ACHN (cell line): ENCODE results near the gene SF3A1.

ENCODE experiments used
- DNase-seq: peaks from one replicate; pipeline ENCODE4 v3.0.0-alpha.2; 2015
- in situ Hi-C: cut with HindIII; loops from 2 replicates; pipeline ENCODE4 v1.10.0; 2017; ENCODE audit warnings: low sequenced_read_pairs, low pct_ligation_motif_present, low pct_unique_long_range_greater_than_20kb

The SF3A1 gene

DNA sequence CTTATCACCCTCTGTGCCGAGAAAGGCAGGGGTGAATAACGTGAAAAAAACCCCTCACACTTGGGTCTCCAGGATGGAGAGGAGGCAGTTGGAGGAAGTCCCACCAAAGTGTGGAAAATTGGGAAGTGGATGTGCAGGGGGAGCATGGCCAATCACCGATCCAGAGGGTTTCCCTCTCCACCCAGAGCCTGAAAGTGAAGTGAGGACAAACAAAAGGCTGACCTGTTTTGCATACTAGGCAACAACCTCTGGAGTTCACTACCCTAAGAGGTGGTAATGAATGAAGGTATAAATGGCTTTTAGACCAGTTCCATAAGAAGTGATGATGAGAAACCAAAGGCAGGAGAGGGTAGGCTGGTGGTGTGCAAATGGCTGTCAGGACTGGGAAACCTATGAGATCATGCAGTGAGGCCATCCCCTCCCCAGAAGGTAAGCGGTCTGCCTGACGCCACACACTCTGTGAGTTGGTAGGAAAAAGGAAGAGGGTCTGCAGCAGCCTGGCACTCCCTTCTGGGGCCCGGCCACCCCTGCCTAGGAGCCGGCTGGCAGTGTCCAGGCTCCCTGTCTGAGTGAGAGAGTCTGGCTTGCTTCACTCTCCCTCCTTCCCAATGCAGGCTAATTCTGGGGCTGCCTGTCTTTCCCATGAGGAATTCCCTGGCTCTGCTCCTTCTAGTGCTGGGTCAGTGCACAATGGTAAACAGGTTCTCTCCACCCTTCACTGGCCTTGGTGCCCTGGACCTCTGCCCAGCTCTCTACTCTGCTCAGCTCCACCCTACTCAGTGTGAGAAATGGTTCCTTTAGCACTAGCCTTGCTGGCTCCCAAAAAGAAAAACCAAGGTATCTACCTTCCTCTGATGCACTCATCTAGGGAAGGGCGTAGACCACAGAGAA is 45.6 kb downstream of the SF3A1 start:
- DNase-seq: peak; percentile 90

DNA sequence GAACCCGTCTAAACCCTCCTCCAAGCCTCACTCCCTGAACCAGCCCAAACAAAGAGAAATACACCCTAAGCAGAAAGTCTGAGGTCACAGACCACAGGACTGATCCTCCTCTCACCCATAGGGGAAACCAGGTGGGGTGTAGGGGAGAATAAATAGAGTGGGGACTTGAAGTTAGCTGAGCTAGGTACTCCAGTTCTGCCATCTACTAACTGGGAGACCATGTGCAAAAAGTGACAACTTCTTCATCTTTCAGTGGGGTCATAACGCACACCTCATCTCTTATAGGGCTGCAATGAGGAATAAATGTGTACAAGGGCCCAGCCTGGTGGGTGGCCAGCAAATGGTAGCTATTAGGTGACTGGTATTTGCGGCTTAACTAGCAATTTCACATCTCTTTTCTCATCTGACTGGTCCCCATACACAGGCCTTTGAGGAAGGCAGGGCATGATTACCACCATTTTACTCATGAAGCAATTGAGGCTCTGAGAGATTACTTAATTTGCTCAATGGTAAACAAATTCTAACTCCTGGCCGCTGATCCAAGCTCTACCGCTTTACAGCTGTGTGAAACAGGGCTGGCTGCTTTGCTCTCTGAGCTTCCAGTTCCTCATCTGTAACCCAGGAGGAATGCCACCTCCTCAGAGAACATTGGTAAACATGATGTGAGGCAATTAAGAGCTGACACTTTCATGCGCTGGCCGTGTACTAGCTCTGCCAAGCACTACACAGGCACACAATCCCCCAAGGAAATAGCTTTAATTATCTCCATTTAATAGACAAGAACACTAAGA is 46.5 kb downstream of the SF3A1 start:
- in situ Hi-C loops: no loop called here
- no peak for DNase-seq

More for the DNA sequence above, 45.6 kb downstream of the SF3A1 start:
- in situ Hi-C loops: no loop called here

DNA sequence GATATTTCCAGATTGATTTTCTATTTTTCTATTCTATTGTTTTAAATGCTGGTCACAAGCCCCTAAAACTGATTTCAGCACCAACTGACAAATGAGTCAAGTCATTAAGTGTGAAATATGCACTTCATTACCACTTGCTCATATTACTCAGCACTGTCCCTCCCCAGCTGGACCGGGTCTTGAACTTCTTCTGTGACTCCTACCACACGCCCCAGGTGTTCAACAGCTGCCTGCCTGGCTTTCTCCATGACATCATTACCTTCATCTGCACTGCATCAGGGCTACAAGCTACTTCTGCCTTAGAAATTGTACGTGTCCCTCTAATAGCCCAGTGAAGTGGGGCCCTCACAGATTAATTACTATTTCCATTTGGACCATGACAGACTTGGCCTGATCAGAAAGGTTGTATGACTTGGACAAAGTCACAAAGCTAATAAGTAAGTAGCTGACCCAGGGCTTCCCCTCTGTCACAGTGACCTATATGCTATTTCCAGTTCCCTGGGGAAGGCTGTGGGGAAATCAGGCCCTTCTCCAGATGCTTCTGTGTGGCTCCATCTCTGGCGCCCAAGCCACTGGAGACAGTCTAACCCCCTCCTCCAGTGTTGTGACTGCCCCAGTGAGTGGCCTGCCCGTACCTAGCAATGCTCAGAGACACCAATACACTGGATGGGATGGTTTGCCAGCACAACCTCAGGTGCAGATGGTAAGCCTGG is 48.0 kb downstream of the SF3A1 start:
- DNase-seq: no peak
- in situ Hi-C loops: no loop called here

DNA sequence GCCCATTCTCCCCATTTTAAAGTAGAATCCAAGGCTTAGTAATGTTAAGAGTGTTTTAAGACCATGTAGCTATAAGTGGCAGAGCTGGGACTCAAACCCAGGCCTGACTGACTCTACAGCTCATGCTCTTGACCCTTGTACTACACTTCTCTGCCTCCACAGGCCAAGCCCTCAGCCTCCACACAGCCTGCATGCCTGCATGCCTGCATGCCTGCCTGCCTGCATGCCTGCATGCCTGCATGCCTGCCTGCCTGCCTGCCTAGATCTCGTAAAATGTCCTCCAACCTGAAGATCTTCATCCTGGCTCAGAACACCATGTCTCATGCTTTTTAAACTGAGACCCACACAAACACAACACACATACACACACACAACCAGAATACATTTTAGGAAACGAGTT is 48.6 kb downstream of the SF3A1 start:
- DNase-seq: no peak
- in situ Hi-C loops: no loop called here

DNA sequence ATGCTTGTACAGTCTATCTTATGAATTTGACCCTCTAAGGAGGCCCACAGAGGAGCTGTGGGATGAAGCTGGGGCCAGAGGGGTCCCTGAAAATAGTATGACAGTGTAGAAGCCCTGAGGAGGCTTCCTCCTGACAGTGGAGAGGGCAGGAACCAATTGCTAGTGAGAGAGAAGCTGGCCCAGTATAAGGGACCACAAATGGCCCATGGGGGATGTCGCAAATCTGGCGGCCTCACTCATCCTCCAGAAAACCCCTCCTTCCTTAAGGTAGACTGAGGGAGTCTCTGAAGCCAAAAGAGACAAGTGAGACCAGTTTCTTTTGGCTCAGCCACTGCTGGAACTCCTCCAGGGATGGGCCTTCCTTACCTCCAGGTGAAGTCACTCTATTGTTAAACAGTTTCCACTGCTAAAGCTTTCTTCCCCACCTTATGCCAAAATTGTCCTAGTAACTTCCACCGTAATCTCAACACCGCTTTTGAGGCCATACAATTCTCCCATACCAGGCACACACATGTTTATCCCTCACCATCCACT is 49.6 kb downstream of the SF3A1 start:
- no peak for DNase-seq
- in situ Hi-C loops: no loop called here

DNA sequence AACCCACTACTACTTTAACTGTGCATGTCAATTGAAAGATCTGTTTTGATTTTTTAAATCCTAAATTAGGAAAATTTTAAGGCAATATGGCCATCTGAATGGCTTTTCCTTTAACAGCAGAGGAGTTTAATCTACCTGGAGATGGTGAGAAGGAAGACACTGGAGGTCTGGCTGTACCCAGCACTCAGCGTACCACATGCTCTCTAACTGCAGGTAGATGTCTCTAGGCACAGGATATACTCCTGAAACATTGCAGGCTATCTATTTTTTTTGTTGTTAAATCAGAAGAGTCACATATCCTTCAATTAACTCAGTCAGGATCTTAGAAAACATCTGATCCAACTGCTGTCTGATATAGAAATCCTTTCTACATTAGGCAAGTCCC is 50.1 kb downstream of the SF3A1 start:
- in situ Hi-C loops: no loop called here
- DNase-seq: no peak

DNA sequence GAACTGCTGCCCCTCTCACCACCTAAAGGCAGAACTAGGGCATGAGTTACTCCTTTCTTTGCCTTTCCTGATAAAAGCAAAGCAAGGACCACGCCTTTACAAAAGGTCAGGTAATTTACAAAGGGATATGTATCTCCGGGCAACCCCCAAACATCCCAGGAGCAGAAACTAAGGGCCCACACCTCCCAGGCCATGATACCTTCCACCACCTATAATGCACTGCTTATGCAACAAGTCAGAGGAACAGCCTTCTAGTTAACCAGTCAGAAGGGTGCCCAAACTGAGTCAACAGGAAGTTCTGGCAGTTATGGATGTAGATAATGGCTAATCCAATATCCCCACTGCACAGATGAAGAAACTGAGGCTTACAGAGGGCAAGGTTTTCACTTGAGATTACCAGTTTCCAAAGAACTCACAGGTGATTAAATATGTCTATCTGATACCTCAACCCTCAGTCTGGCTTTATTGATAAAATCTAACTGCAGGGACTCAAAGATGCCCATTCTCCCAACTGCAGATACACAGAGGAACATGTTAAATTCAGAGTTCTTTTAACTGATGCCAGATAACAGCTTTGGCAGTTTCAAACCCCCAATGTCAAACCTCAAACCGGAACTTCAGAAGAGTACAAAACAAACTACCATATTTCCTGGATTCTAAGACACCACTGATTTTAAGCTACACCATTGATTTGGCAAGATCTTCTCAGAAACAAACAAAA is 50.6 kb downstream of the SF3A1 start:
- in situ Hi-C loops: no loop called here
- DNase-seq: peak; percentile 25

DNA sequence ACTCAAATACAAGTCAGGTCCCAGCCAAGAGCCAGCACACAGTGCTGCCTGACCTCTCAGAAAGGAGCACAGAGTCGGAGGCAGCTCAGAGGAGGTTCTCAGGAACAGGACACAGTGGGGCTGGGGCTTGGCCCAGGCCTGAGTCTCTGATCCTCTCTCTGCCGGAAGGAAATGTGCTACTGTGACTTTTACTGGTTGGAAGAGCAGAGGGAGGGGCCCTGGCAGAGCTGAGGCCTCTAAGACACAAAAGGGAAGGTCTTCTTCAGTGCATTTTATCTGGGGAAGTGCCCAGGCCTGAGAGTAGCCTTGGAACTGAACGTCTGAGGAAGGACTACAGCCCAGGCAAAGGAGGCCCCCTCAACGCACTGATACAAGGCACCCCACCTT is 51.2 kb downstream of the SF3A1 start:
- no peak for DNase-seq
- in situ Hi-C loops: no loop called here

DNA sequence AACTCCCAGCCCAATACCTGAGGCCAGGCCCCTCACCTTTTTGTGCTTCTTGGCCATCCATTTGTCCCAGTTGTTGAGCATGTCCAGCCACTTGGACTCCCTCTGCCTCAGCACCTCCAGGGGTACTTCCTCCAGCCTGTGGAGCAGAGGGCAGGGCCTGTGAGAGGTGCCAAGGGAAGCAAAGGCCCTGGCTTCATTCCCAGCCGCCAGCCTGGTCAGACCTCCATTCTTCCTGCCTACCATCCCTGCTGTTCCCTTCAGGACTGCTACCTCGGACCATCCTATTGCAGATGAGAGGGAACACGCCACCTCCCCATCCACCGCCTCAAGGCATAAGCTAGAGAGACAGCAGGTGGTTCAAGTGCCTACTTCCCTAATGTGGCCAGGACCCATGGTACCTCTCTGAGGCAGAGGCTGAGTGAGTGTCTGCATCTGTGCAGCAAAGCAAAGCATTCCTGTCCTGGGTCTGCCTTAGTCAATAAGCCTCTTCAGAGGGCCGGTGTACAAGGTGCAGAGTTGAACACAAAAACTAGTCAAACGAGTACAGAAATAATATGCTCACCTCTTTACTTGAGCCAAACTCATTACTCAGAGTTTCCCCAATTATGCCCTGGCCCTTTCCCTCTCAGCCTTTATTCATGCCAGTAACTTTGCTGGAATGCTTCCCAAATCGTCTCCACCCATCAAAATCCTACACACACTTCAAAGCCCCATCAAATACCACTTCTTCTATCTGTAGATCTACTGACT is 52.0 kb downstream of the SF3A1 start:
- DNase-seq: no peak
- in situ Hi-C loops: no loop called here

DNA sequence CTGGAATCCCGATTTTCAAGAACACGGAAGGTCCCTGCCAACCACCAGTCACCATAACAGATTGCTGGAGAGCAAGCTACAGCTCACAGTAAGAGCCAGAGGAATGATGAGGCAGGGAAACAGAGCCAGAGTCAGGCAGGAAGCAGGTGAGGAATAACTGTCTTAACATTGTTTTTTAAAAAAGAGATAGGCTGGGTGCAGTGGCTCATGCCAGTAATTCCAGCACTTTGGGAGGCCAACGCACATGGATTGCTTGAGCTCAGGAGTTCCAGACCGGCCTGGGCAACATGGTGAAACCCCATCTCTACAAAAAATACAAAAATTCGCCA is 53.9 kb downstream of the SF3A1 start:
- in situ Hi-C loops: no loop called here
- no peak for DNase-seq

DNA sequence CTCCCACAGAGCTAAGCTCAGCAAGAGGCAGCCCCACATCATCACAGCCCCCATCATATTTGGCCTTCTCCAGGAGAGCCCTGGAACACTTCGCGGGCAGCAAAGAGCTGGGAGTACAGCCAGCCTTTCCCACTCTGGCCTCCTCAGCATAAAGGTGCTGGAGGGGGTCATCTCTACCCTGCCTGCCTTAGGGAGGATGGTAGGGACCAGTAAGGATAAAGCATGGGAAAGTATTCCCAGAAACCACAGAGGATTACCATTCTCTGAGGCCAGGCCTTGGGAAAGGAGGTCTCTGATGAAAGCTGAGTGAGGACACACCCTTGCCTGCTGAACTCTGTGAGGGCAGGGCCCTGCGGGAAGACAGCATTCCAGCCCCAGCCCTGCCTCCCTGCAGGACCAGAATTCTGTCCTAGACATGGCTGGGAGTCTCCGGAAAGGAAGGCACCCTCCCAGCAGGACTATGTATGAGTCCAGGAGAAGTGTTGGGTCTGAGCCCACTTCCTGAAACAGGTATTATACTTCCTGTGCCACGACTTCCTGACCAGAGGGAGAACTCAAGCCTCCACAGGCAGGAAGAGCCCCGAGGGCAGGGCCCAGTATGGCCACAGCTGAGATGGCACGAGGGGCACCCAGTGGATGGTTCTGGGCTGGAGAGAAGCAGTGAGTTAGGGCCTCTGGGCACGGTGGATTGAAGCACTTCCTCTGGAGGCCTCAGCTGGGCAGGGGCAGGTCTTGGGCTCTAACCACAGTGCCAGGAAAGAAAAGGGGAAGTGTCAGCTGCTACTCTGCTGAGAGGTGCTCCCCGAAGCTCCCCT is 54.5 kb downstream of the SF3A1 start:
- no peak for DNase-seq
- in situ Hi-C loops: no loop called here

DNA sequence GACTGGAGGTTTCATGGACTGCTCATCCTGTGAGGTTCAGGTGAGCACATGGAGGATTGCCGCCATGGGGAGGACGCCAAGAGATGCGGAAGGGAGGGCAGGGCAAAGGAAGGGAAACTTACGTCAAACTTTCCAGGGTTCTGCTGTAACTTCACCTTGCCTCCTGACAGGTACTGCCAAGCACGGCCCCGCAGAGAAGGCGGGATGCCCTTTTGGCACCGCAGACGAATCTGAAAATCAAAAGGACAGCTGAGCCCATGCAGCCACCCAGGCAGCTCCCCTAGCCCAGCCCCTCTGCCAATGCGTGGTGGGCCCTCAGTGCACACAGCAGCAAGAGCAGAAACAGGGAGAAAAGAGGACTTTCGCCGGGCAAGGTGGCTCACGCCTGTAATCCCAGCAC is 57.4 kb downstream of the SF3A1 start:
- DNase-seq: no peak
- in situ Hi-C loops: no loop called here

DNA sequence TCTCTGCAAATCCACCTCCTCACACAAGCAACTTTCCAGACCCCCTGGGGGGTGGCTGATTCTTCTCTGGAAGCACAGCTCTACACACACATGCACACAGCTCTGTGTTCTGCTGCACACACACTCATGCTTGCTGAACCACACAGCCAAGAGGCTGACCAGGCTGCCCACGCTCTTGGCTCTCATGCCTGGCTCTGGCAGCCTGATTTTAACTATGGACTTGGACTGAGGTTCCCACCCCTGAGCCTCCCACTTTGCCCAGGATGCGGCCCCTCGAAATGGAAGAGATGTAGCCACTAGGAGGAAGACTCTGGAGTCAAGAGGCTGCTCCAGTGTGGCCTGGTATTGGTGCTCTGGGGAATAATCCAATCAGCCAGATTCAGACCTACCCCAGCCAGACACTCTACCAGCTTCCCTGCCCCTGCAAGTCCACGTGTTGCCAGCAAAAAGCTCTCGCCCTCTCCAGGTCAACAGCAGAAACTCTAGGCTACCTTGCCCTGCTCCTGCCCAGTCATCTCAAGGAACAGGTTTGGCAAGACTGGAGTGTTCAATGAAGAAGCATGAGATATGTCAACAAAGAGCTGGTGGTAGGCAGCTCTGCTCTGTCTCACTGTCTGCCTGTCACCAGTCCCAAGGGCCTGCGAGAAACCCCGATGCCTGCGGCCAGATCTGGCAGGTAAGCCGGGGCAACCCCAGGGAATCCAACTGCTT is 58.5 kb downstream of the SF3A1 start:
- in situ Hi-C loops: no loop called here
- DNase-seq: no peak

DNA sequence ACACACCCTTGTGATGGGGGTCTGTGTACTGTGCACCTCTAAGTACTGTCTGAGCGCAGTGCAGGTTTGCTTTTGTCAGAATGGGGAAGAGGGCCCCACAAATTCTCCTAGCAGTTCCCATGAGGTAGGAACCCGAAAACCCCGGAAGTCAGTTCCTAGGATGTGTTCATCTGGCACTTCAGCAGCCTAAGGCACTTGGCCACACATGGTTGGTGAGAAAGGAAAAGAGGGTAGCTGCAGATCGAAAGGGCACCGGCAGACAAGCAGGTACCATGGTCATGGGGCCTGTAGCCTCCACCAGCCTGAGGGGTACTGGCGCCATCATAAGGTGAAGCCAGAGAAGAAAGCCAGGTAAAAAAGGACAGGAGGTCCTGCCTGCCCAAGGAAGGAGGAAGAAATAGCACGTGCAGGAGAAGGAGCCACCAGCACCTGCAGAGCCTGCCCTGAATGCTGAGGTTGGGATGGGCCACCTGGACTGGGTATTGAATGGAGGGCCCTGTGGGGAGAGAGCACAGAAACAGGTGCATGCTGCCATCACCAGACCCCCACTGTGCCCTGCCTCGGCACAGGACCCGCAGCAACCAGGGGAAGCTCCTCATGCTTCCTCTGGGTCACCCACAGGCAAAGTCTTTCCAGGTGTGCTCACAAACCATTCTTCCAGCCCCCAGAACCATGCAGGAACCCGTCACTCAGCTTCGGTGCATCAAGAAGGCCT is 59.3 kb downstream of the SF3A1 start:
- no peak for DNase-seq
- in situ Hi-C loops: no loop called here

DNA sequence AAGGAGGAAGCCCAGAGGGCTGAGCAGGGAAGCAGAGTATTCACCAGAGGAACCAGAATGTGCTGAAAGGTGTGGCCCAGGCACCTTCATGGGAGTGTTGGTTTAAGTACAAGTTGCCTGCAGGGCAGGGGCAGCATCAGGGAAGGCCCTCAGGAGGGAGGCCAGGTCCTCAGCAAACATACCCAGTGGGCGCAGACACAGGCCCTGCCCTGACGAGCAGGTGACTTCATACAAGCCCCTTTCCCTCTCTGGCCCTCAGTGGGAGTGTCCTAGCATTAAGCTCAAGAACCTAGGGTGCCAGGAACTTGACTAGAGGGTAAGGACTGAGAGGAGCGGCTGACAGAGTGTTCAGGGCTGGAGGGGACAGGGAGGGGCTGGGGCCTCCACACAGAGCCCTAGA is 59.9 kb downstream of the SF3A1 start:
- in situ Hi-C loops: no loop called here
- no peak for DNase-seq

DNA sequence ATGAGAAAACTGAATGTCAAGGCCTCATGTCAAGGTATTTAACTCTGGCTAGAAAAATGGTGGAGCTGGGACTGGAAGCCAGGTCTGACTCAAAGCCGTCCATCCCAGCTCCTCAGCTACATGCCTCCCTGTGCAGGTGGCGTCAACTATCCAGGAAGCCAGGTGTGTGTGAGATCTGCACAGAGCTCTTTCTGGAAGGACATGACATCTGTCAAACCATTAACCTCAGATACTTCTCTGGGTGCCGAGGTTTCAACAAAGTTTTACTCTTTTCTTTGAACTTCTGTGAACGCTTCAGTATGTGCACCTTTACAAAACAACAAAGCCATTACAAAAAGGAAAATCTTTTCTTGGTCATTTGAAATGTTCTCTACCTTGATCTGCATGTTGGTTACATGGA is 60.4 kb downstream of the SF3A1 start:
- in situ Hi-C loops: no loop called here
- DNase-seq: no peak
